ENCODE results near the gene SPIRE2. TPM values are rescaled to one million over a fixed set of nuclear protein-coding genes. Genes with fewer than 3 reads are reported as not detected.

The SPIRE2 gene
- total and polyA plus RNA-seq, 2 of the 13 experiments (the other 11 are each of a cell fraction or from before 2014, with no cell fraction given) = 13.3 to 37.5 TPM

- peak; percentile 69; the same call in 1 of the 2 replicates for TF ChIP-seq FOXO1 (CRISPR knock-in tag; IDR thresholded peaks at IDR 0.05)
- TF ChIP-seq ATF5 (CRISPR knock-in tag; IDR thresholded peaks at IDR 0.05; ENCODE audit: low read depth) = no peak
- TF ChIP-seq SIN3B (IDR thresholded peaks at IDR 0.05; ENCODE audit: low read length) = no peak
- no peak for TF ChIP-seq ZNF235 (CRISPR knock-in tag; IDR thresholded peaks at IDR 0.05; ENCODE audit: borderline replicate concordance)
- no peak for TF ChIP-seq TRIM22 (IDR thresholded peaks at IDR 0.05)
- TF ChIP-seq ZNF468 (CRISPR knock-in tag; IDR thresholded peaks at IDR 0.05) = no peak
- TF ChIP-seq ZFP90 (CRISPR knock-in tag; IDR thresholded peaks at IDR 0.05; ENCODE audit: borderline replicate concordance) = no peak
- no peak for TF ChIP-seq NR2F6 (IDR thresholded peaks at IDR 0.05)
- peak; percentile 15; the same call in 1 of the 2 replicates for TF ChIP-seq NR2F6 (CRISPR knock-in tag; IDR thresholded peaks at IDR 0.05)
- no peak for TF ChIP-seq FOXK2 (IDR thresholded peaks at IDR 0.05)
- TF ChIP-seq ATRX (CRISPR knock-in tag; IDR thresholded peaks at IDR 0.05; ENCODE audit: borderline replicate concordance) = no peak
- TF ChIP-seq SMAD9 (CRISPR knock-in tag; IDR thresholded peaks at IDR 0.05) = no peak
- no peak for TF ChIP-seq EZH2 (conservative IDR thresholded peaks at IDR 0.05; ENCODE audit: low read depth, low read length)
- TF ChIP-seq KMT2B (CRISPR knock-in tag; IDR thresholded peaks at IDR 0.05) = no peak
- no peak for TF ChIP-seq KLF12 (CRISPR knock-in tag; IDR thresholded peaks at IDR 0.05; ENCODE audit: borderline replicate concordance)
- TF ChIP-seq ZMAT3 (CRISPR knock-in tag; conservative IDR thresholded peaks at IDR 0.05) = peak; percentile 79; the same call in 1 of the 2 replicates
- TF ChIP-seq ZNF251 (CRISPR knock-in tag; IDR thresholded peaks at IDR 0.05) = no peak
- TF ChIP-seq PBX3 (CRISPR knock-in tag; IDR thresholded peaks at IDR 0.05; ENCODE audit: borderline replicate concordance) = no peak
- 0 out of 2 replicates have a peak, but pooled peaks have one; percentile 17 for TF ChIP-seq ZNF605 (CRISPR knock-in tag; IDR thresholded peaks at IDR 0.05)
- peak; percentile 40 for TF ChIP-seq ZNF781 (CRISPR knock-in tag; IDR thresholded peaks at IDR 0.05; ENCODE audit: borderline replicate concordance, not compliant biosample characterization)
- TF ChIP-seq TCF7 (IDR thresholded peaks at IDR 0.05; ENCODE audit: low read depth) = no peak
- TF ChIP-seq ARNT2 (CRISPR knock-in tag; IDR thresholded peaks at IDR 0.05; ENCODE audit: low read depth) = no peak
- TF ChIP-seq CEBPG (CRISPR knock-in tag; IDR thresholded peaks at IDR 0.05) = no peak
- TF ChIP-seq NR2F1 (CRISPR knock-in tag; IDR thresholded peaks at IDR 0.05) = no peak; a peak in 1 of 4 replicates
- TF ChIP-seq ZNF124 (CRISPR knock-in tag; IDR thresholded peaks at IDR 0.05) = 0 out of 2 replicates have a peak, but pooled peaks have one; percentile 8
- no peak for TF ChIP-seq E2F2 (CRISPR knock-in tag; IDR thresholded peaks at IDR 0.05; ENCODE audit: borderline replicate concordance)
- no peak for TF ChIP-seq ZNF335 (CRISPR knock-in tag; IDR thresholded peaks at IDR 0.05)
- TF ChIP-seq ZNF34 (CRISPR knock-in tag; IDR thresholded peaks at IDR 0.05; ENCODE audit: borderline replicate concordance) = no peak
These were observed 684 bp upstream of the SPIRE2 start (continued) for GRCh38 chr16:89827383-89828198.

Data from HepG2 (cell line).